MCF 10A (cell line): Measurements from ENCODE around the gene CLIP1. TPM values are rescaled to one million over a fixed set of nuclear protein-coding genes. Genes with fewer than 3 reads are reported as not detected.

ENCODE experiments used
- BruUV-seq: library from RNA; stranded (reverse); fragments of 400-500 nt; replicated peaks from 2 replicates; lab custom pipeline; 2021; lab: Mats Ljungman, UMichigan
- CTCF ChIA-PET: fragments of 300-600 bp; sonication (Branson Sonifier 250); formaldehyde crosslinking; extraction: SDS; loops from one replicate; lab custom pipeline; 2021; ENCODE audit warnings: antibody characterized with exemption, inconsistent platforms; lab: Yijun Ruan, JAX
- POLR2A ChIA-PET: fragments of 300-600, 350-650 bp; sonication (Branson Sonifier 250); formaldehyde crosslinking; extraction: SDS; loops from one replicate; lab custom pipeline; 2020; ENCODE audit warnings: antibody characterized with exemption, inconsistent platforms; lab: Yijun Ruan, JAX
- DNase-seq: peaks from one replicate; pipeline ENCODE4 v3.0.0-alpha.2; 2018; ENCODE audit not compliant: unreplicated experiment
- H3K27ac Mint-ChIP-seq: one replicate; pipeline ENCODE4 v1.8.0; 2022; ENCODE audit warnings: mild to moderate bottlenecking, low read depth, mixed read lengths; ENCODE audit not compliant: unreplicated experiment
- H3K27me3 Mint-ChIP-seq: one replicate; pipeline ENCODE4 v1.8.0; 2022; ENCODE audit warnings: mixed read lengths; ENCODE audit not compliant: insufficient read depth, unreplicated experiment
- H3K36me3 Mint-ChIP-seq: one replicate; pipeline ENCODE4 v1.8.0; 2022; ENCODE audit warnings: mild to moderate bottlenecking, moderate library complexity, mixed read lengths; ENCODE audit not compliant: insufficient read depth, unreplicated experiment
- H3K4me1 Mint-ChIP-seq: one replicate; pipeline ENCODE4 v1.8.0; 2022; ENCODE audit warnings: mixed read lengths; ENCODE audit not compliant: insufficient read depth, unreplicated experiment
- H3K4me3 Mint-ChIP-seq: one replicate; pipeline ENCODE4 v1.8.0; 2022; ENCODE audit warnings: mild to moderate bottlenecking, moderate library complexity, mixed read lengths; ENCODE audit not compliant: unreplicated experiment
- H3K9me3 Mint-ChIP-seq: one replicate; pipeline ENCODE4 v1.8.0; 2022; ENCODE audit warnings: mixed read lengths; ENCODE audit not compliant: unreplicated experiment
- CTCF ChIP-seq: fragments of 200-600 bp; IDR thresholded peaks from one replicate; pipeline ENCODE4 v1.8.0; 2022; ENCODE audit warnings: antibody characterized with exemption, mild to moderate bottlenecking; ENCODE audit not compliant: unreplicated experiment
- intact Hi-C: fragments of 100-400 bp; cut with micrococcal nuclease; formaldehyde crosslinking; loops from 2 replicates; pipeline ENCODE4 v1.14.1; 2022
- total RNA-seq: library from RNA; stranded (reverse); gene quantifications from 2 replicates; pipeline ENCODE4 v1.2.3, GENCODE V29; 2022

The CLIP1 gene
- total RNA-seq, 1 experiment from 2014 or later, result 92.6 TPM

GRCh38 chr12:122310626-122311333 is 111.7 kb downstream of the CLIP1 start:
- ChIA-PET CTCF (interaction anchor here (0.5 to 0.9 kb wide), 3 partner anchors 34 to 1713 kb away, joined by 3 to 5 read pairs (median 3); no protein-coding TSS in a partner anchor), POLR2A (interaction anchor here (1.1 kb wide), 1 partner anchor 31 kb away, joined by 3 read pairs; no protein-coding TSS in a partner anchor)
- no peaks in the 10 kb centered on the region for H3K9me3 Mint-ChIP-seq
- no peaks in the 10 kb centered on the region for H3K27me3 Mint-ChIP-seq
- no peak overlapping the region for H3K27ac Mint-ChIP-seq
- H3K4me1 Mint-ChIP-seq, result no peaks in the 10 kb centered on the region
- DNase-seq, result no peak
- no peak for TF ChIP-seq CTCF
- peaks cover 68% of the 10 kb centered on the region for H3K36me3 Mint-ChIP-seq
- intact Hi-C loops, result no loop called here
- BruUV-seq, result no TSS peak
- no peak overlapping the region for H3K4me3 Mint-ChIP-seq

DNA sequence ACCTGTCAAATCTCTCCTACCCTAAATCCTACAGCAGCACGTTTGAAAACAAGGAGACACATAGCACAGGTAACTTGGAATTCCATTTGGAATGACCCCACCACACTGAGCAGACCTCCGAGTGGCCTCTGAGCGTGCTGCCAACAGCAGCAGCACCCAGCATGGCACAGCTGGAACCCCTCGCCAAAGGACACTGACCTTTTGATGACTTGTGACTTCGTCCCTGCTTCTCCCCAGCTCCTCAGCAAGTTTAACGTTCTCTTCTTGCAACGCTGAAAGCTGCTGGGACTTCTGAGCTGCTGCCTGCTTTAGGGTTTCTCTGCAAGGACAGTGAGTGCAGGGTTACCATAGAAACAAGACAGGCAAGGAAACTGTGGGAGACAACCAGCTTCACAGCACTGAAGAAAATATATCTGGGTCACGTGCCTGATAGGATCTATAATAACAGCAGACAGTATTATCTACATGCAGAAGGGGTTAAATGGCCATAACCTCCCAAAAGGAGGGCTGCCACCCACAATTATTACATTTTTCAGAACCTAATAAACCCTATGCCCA is 112.8 kb downstream of the CLIP1 start:
- POLR2A ChIA-PET, result no interaction called here

DNA sequence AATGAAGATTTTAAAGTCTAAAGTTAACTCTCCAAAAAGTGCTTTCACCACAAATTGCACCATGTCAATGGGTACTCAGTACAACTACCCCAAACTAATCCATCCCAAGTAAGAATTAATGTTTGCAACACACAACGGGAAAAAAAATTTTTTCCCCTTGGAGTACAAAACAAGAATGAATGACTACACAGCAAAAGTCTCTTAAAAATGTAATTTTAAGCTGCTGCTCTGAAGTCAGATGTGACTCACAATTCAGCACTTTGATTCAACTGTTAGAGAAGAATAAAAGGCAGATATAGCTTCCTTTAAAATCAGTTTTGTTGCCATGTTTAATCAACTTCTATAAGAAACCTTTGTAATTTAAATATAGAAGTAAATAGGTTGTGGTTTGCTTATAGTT is 113.7 kb downstream of the CLIP1 start:
- no peak for DNase-seq
- H3K4me1 Mint-ChIP-seq, result no peaks in the 10 kb centered on the region
- ChIA-PET POLR2A (no interaction called here), CTCF (interaction anchor here (0.6 to 1.4 kb wide), 3 partner anchors 27 to 87 kb away, joined by 3 to 6 read pairs (median 4); no protein-coding TSS in a partner anchor)
- no peak overlapping the region for H3K4me3 Mint-ChIP-seq
- no peak for TF ChIP-seq CTCF
- H3K36me3 Mint-ChIP-seq, result peaks cover 72% of the 10 kb centered on the region
- no TSS peak for BruUV-seq
- no peak overlapping the region for H3K27ac Mint-ChIP-seq
- intact Hi-C loops, result no loop called here
- no peaks in the 10 kb centered on the region for H3K9me3 Mint-ChIP-seq
- H3K27me3 Mint-ChIP-seq, result no peaks in the 10 kb centered on the region

More for the DNA sequence above, 112.8 kb downstream of the CLIP1 start:
- Mint-ChIP-seq H3K4me1 (no peaks in the 10 kb centered on the region), H3K9me3 (no peaks in the 10 kb centered on the region), H3K36me3 (peaks cover 67% of the 10 kb centered on the region), H3K4me3 (no peak overlapping the region), H3K27me3 (no peaks in the 10 kb centered on the region), H3K27ac (no peak overlapping the region)
- intact Hi-C loops, result no loop called here
- BruUV-seq, result no TSS peak
- DNase-seq, result no peak
- TF ChIP-seq CTCF, result no peak
- CTCF ChIA-PET, result interaction anchor here (1.4 kb wide), 2 partner anchors 26 to 46 kb away, joined by 4 to 6 read pairs; no protein-coding TSS in a partner anchor

DNA sequence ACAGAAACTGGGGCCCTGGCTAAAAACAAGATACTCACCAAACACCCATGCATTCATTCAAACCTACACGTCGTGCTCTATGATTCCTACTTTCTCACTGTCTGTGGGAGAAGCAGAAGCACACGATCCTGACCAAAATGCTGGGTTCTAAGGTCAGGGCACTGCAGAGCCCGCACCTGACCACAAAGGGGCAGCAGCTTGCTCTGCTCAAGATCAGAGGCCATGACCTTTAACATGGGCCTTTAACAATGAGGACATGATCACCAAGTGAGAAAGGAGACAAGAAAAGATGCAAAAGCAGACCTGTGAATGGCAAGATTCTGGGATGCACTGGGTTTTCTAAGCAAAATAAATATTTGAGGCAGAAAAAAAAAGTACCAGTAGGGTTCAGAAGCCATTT is 116.1 kb downstream of the CLIP1 start:
- ChIA-PET CTCF (interaction anchor here (0.6 to 1.5 kb wide), 3 partner anchors 30 to 905 kb away, joined by 3 to 5 read pairs (median 5); no protein-coding TSS in a partner anchor), POLR2A (no interaction called here)
- no peak overlapping the region for H3K27ac Mint-ChIP-seq
- H3K4me1 Mint-ChIP-seq, result no peaks in the 10 kb centered on the region
- BruUV-seq, result no TSS peak
- intact Hi-C loops, result no loop called here
- TF ChIP-seq CTCF, result no peak
- peak; percentile 1 for DNase-seq
- H3K4me3 Mint-ChIP-seq, result no peak overlapping the region
- no peaks in the 10 kb centered on the region for H3K9me3 Mint-ChIP-seq
- H3K27me3 Mint-ChIP-seq, result no peaks in the 10 kb centered on the region
- H3K36me3 Mint-ChIP-seq, result peaks cover 71% of the 10 kb centered on the region
